GM18505 (cell line): ENCODE data around the gene PAFAH2.

ENCODE experiments used
- ATAC-seq: cut with Tn5 transposase; IDR thresholded peaks from one replicate; pipeline ENCODE4 v1.9.1; 2021; ENCODE audit not compliant: unreplicated experiment
- POLR2A ChIP-seq: IDR thresholded peaks from 4 replicates; pipeline ENCODE4 v1.6.1; 2011; ENCODE audit warnings: borderline replicate concordance; ENCODE audit not compliant: insufficient read depth, insufficient read length; ENCODE audit errors: extremely low read depth

PAFAH2 gene

GRCh38 chr1:25997828-25998761, at the start of gene PAFAH2:
PAFAH2 (minus strand) TSS chr1:25998063; CDS start chr1:25990816, 7,247 bp downstream.
- TF ChIP-seq POLR2A = peak; percentile 70
- peak; percentile 89 for ATAC-seq

GRCh38 chr1:26047278-26047874, 49.5 kb upstream of the PAFAH2 start:
- ATAC-seq = no peak
- no peak for TF ChIP-seq POLR2A

- no peak for TF ChIP-seq POLR2A
- ATAC-seq = no peak
Observed at GRCh38 chr1:26046246-26047095, 48.6 kb upstream of the PAFAH2 start.

- TF ChIP-seq POLR2A = no peak
Observed at GRCh38 chr1:26045722-26046245, 47.9 kb upstream of the PAFAH2 start, which contains the start of gene SLC30A2. SLC30A2 (minus strand) TSS chr1:26046118; CDS start chr1:26045896, 222 bp downstream.

GRCh38 chr1:26044971-26045721, 47.3 kb upstream of the PAFAH2 start:
- no peak for TF ChIP-seq POLR2A

More at GRCh38 chr1:26045722-26046245, 47.9 kb upstream of the PAFAH2 start, which contains the start of gene SLC30A2:
- no peak for ATAC-seq

GRCh38 chr1:26044414-26044813, 46.6 kb upstream of the PAFAH2 start:
- no peak for TF ChIP-seq POLR2A
- no peak for ATAC-seq

More at GRCh38 chr1:26044971-26045721, 47.3 kb upstream of the PAFAH2 start:
- no peak for ATAC-seq

GRCh38 chr1:26043765-26044164, 45.9 kb upstream of the PAFAH2 start:
- no peak for ATAC-seq
- TF ChIP-seq POLR2A = no peak

GRCh38 chr1:26041978-26042377, 44.1 kb upstream of the PAFAH2 start:
- no peak for TF ChIP-seq POLR2A
- ATAC-seq = no peak

GRCh38 chr1:26041401-26041800, 43.5 kb upstream of the PAFAH2 start:
- no peak for TF ChIP-seq POLR2A
- no peak for ATAC-seq

- ATAC-seq = no peak
- TF ChIP-seq POLR2A = no peak
Observed at GRCh38 chr1:26038904-26039303, 41.0 kb upstream of the PAFAH2 start.

- no peak for TF ChIP-seq POLR2A
- no peak for ATAC-seq
Observed at GRCh38 chr1:26038477-26038876, 40.6 kb upstream of the PAFAH2 start.

- ATAC-seq = no peak
Observed at GRCh38 chr1:26037904-26038303, 40.0 kb upstream of the PAFAH2 start.

More at GRCh38 chr1:26037904-26038303, 40.0 kb upstream of the PAFAH2 start:
- no peak for TF ChIP-seq POLR2A
